ENCODE data around the gene MARCKS.
A peak's percentile ranks its signal among the peaks of the same experiment; 100 is the strongest.

MARCKS gene

GRCh38 chr6:113856625-113857555 is at the start of gene MARCKS:
TSS of gene MARCKS (plus strand) at chr6:113857345. CDS start at chr6:113857746, 401 bp downstream.
- DNase-seq = peak; percentile 45 to 57
- H3K27ac Mint-ChIP-seq = peak within 1 kb of the TSS; percentile 36 to 87

GRCh38 chr6:113809826-113810225 is 47.3 kb upstream of the MARCKS start:
- H3K4me1 Mint-ChIP-seq = peaks cover 12% of the 10 kb centered on the region
- no peak overlapping the region for H3K4me3 Mint-ChIP-seq
- peaks cover 9% of the 10 kb centered on the region for H3K27me3 Mint-ChIP-seq
- peak overlapping the region in 1 of 2 donors; percentile 49 for H3K27ac Mint-ChIP-seq
- H3K9me3 Mint-ChIP-seq = peaks cover 0 to 9% of the 10 kb centered on the region in 2 donors
- DNase-seq (no peak), ATAC-seq (no peak)

More at GRCh38 chr6:113856625-113857555, at the start of gene MARCKS:
- ATAC-seq = peak; percentile 25
- Mint-ChIP-seq H3K4me1 (peaks cover 5% of the 10 kb centered on the region), H3K4me3 (no peak within 1 kb of the TSS), H3K27me3 (peaks cover 26% of the 10 kb centered on the region), H3K9me3 (no peaks in the 10 kb centered on the region)

- Mint-ChIP-seq H3K27ac (no peak overlapping the region), H3K4me3 (no peak overlapping the region), H3K9me3 (peaks cover 0 to 7% of the 10 kb centered on the region in 2 donors), H3K4me1 (peaks cover 6% of the 10 kb centered on the region), H3K27me3 (peaks cover 9% of the 10 kb centered on the region)
- no peak for ATAC-seq
- no peak for DNase-seq
Observed at GRCh38 chr6:113813142-113813541, 44.0 kb upstream of the MARCKS start.

- ATAC-seq = no peak
Observed at GRCh38 chr6:113818578-113818977, 38.6 kb upstream of the MARCKS start.

GRCh38 chr6:113819169-113819830 is 37.8 kb upstream of the MARCKS start:
- Mint-ChIP-seq H3K4me3 (no peak overlapping the region), H3K4me1 (no peaks in the 10 kb centered on the region), H3K27ac (no peak overlapping the region), H3K27me3 (peaks cover 36% of the 10 kb centered on the region), H3K9me3 (no peaks in the 10 kb centered on the region)
- DNase-seq (no peak), ATAC-seq (no peak)

More at GRCh38 chr6:113818578-113818977, 38.6 kb upstream of the MARCKS start:
- Mint-ChIP-seq H3K27ac (no peak overlapping the region), H3K27me3 (peaks cover 35% of the 10 kb centered on the region), H3K9me3 (no peaks in the 10 kb centered on the region), H3K4me3 (no peak overlapping the region), H3K4me1 (no peaks in the 10 kb centered on the region)
- no peak for DNase-seq

- H3K27me3 Mint-ChIP-seq = peaks cover 43% of the 10 kb centered on the region
- H3K27ac Mint-ChIP-seq = no peak overlapping the region
- no peaks in the 10 kb centered on the region for H3K4me1 Mint-ChIP-seq
- H3K4me3 Mint-ChIP-seq = no peak overlapping the region
- H3K9me3 Mint-ChIP-seq = no peaks in the 10 kb centered on the region
- DNase-seq (no peak), ATAC-seq (no peak)
Observed at GRCh38 chr6:113820761-113821160, 36.4 kb upstream of the MARCKS start.

- H3K27ac Mint-ChIP-seq = no peak overlapping the region
- no peak for DNase-seq
- ATAC-seq = no peak
- no peaks in the 10 kb centered on the region for H3K4me1 Mint-ChIP-seq
- peaks cover 46% of the 10 kb centered on the region for H3K27me3 Mint-ChIP-seq
- no peaks in the 10 kb centered on the region for H3K9me3 Mint-ChIP-seq
- no peak overlapping the region for H3K4me3 Mint-ChIP-seq
Observed at GRCh38 chr6:113821445-113821844, 35.7 kb upstream of the MARCKS start.

GRCh38 chr6:113823916-113824315 is 33.2 kb upstream of the MARCKS start:
- H3K4me3 Mint-ChIP-seq = no peak overlapping the region
- ATAC-seq = no peak
- no peak overlapping the region for H3K27ac Mint-ChIP-seq
- no peaks in the 10 kb centered on the region for H3K9me3 Mint-ChIP-seq
- DNase-seq = no peak
- peaks cover 58% of the 10 kb centered on the region for H3K27me3 Mint-ChIP-seq
- no peaks in the 10 kb centered on the region for H3K4me1 Mint-ChIP-seq

GRCh38 chr6:113824411-113824810 is 32.7 kb upstream of the MARCKS start:
- H3K4me3 Mint-ChIP-seq = no peak overlapping the region
- H3K27me3 Mint-ChIP-seq = peaks cover 61% of the 10 kb centered on the region
- DNase-seq = no peak
- H3K9me3 Mint-ChIP-seq = no peaks in the 10 kb centered on the region
- ATAC-seq = no peak
- no peak overlapping the region for H3K27ac Mint-ChIP-seq
- H3K4me1 Mint-ChIP-seq = no peaks in the 10 kb centered on the region

GRCh38 chr6:113824866-113825265 is 32.3 kb upstream of the MARCKS start:
- H3K4me1 Mint-ChIP-seq = no peaks in the 10 kb centered on the region
- H3K27ac Mint-ChIP-seq = no peak overlapping the region
- ATAC-seq (no peak), DNase-seq (no peak)
- no peaks in the 10 kb centered on the region for H3K9me3 Mint-ChIP-seq
- H3K4me3 Mint-ChIP-seq = no peak overlapping the region
- H3K27me3 Mint-ChIP-seq = peaks cover 66% of the 10 kb centered on the region

- Mint-ChIP-seq H3K4me1 (no peaks in the 10 kb centered on the region), H3K9me3 (no peaks in the 10 kb centered on the region), H3K4me3 (no peak overlapping the region), H3K27me3 (peaks cover 63% of the 10 kb centered on the region), H3K27ac (peak overlapping the region in 1 of 2 donors; percentile 68)
- no peak for ATAC-seq
- no peak for DNase-seq
Observed at GRCh38 chr6:113825781-113826180, 31.4 kb upstream of the MARCKS start.

GRCh38 chr6:113828984-113829695 is 28.0 kb upstream of the MARCKS start:
- Mint-ChIP-seq H3K4me1 (no peaks in the 10 kb centered on the region), H3K27me3 (peaks cover 35% of the 10 kb centered on the region), H3K9me3 (no peaks in the 10 kb centered on the region), H3K27ac (no peak overlapping the region), H3K4me3 (no peak overlapping the region)
- ATAC-seq = no peak
- DNase-seq = no peak

GRCh38 chr6:113829696-113830045 is 27.5 kb upstream of the MARCKS start:
- H3K27me3 Mint-ChIP-seq = peaks cover 29% of the 10 kb centered on the region
- no peak overlapping the region for H3K27ac Mint-ChIP-seq
- no peaks in the 10 kb centered on the region for H3K4me1 Mint-ChIP-seq
- H3K9me3 Mint-ChIP-seq = no peaks in the 10 kb centered on the region
- H3K4me3 Mint-ChIP-seq = no peak overlapping the region
- no peak for DNase-seq
- no peak for ATAC-seq

- H3K4me1 Mint-ChIP-seq = no peaks in the 10 kb centered on the region
- H3K4me3 Mint-ChIP-seq = no peak overlapping the region
- ATAC-seq (no peak), DNase-seq (no peak)
- no peak overlapping the region for H3K27ac Mint-ChIP-seq
- H3K9me3 Mint-ChIP-seq = no peaks in the 10 kb centered on the region
- peaks cover 28% of the 10 kb centered on the region for H3K27me3 Mint-ChIP-seq
Observed at GRCh38 chr6:113830140-113830539, 27.0 kb upstream of the MARCKS start.

GRCh38 chr6:113833537-113833936 is 23.6 kb upstream of the MARCKS start:
- Mint-ChIP-seq H3K27me3 (peaks cover 8% of the 10 kb centered on the region), H3K4me3 (no peak overlapping the region), H3K4me1 (no peaks in the 10 kb centered on the region)

GRCh38 chr6:113837170-113837569 is 20.0 kb upstream of the MARCKS start:
- DNase-seq (no peak), ATAC-seq (no peak)
- Mint-ChIP-seq H3K9me3 (no peaks in the 10 kb centered on the region), H3K4me3 (no peak overlapping the region), H3K27ac (no peak overlapping the region), H3K27me3 (peaks cover 9% of the 10 kb centered on the region), H3K4me1 (no peaks in the 10 kb centered on the region)

More at GRCh38 chr6:113833537-113833936, 23.6 kb upstream of the MARCKS start:
- H3K27ac Mint-ChIP-seq = no peak overlapping the region
- DNase-seq (no peak), ATAC-seq (no peak)
- no peaks in the 10 kb centered on the region for H3K9me3 Mint-ChIP-seq
